Heart left ventricle (tissue), 16 donors: Measurements from ENCODE around the gene RAVER2. TPM values are rescaled to one million over a fixed set of nuclear protein-coding genes. Genes with fewer than 3 reads are reported as not detected.
"Not testable (repeated sequence)": the region's sequence is repeated elsewhere in the genome, so short reads cannot be mapped to it uniquely, and the experiment has no call there.

ENCODE experiments used
- ATAC-seq, 4 donors: fragments of 200-7000 bp; cut with Tn5 transposase; one replicate each; pipeline ENCODE4 v1.9.1; 2020 to 2022; ENCODE audit warnings: moderate library complexity in 4 of 4, mild to moderate bottlenecking in 3 of 4, moderate number of reproducible peaks in 1 of 4
- DNase-seq, 5 donors: peaks; one replicate each; pipeline ENCODE4 v3.0.0-alpha.2; 2020
- H3K27ac ChIP-seq, 12 donors: fragments of 200-600 bp; sonication (generic) in 4 of 12; one replicate each; pipeline versions ENCODE4 v1.5.0 to v1.8.0; 2016 to 2022; ENCODE audit warnings: mild to moderate bottlenecking in 2 of 12
- H3K27me3 ChIP-seq, 9 donors: fragments of 200-600 bp; sonication (generic) in 2 of 9; one replicate each; pipeline versions ENCODE4 v1.5.1 to v1.8.0; 2016 to 2022; ENCODE audit warnings: mild to moderate bottlenecking in 3 of 9
- H3K36me3 ChIP-seq, 9 donors: fragments of 200-600 bp; sonication (generic) in 2 of 9; one replicate each; pipeline versions ENCODE4 v1.5.0 to v1.8.0; 2018 to 2022; ENCODE audit warnings: mild to moderate bottlenecking in 2 of 9
- H3K4me1 ChIP-seq, 12 donors: fragments of 200-600 bp; sonication (generic) in 4 of 12; one replicate each; pipeline versions ENCODE4 v1.5.0 to v1.8.0; 2016 to 2022; ENCODE audit warnings: mild to moderate bottlenecking in 3 of 12
- H3K4me3 ChIP-seq, 12 donors: fragments of 200-600 bp; sonication (generic) in 4 of 12; one replicate each; pipeline versions ENCODE4 v1.5.0 to v1.8.0; 2017 to 2022; ENCODE audit warnings: mild to moderate bottlenecking in 9 of 12, moderate library complexity in 4 of 12
- H3K9me3 ChIP-seq, 12 donors: fragments of 200-600 bp; sonication (generic) in 4 of 12; one replicate each; pipeline versions ENCODE4 v1.5.0 to v1.8.0; 2016 to 2022; ENCODE audit warnings: mild to moderate bottlenecking in 1 of 12
- CTCF ChIP-seq, 12 donors: fragments of 200-600 bp; sonication (generic) in 4 of 12; IDR thresholded peaks; one replicate each; pipeline versions ENCODE4 v1.5.0 to v1.8.0; 2018 to 2022; ENCODE audit warnings: antibody characterized with exemption in 12 of 12, mild to moderate bottlenecking in 5 of 12
- POLR2A ChIP-seq, 2 donors: fragments of 450-650 bp; IDR thresholded peaks; one replicate each; pipeline ENCODE4 v1.6.1; 2017; ENCODE audit warnings: antibody characterized with exemption in 2 of 2, mild to moderate bottlenecking in 2 of 2, moderate library complexity in 2 of 2
- WGBS, 4 donors: extraction: QIAGEN DNeasy Blood & Tissue Kit in 2 of 4; methylation state at CpG; one replicate each; pipeline versions ENCODE4 v1.1.5 to v1.1.7; 2013 to 2018; 5-methylcytosine and 5-hydroxymethylcytosine counted together
- intact Hi-C, 10 donors: fragments of 100-400 bp; cut with DNase I; formaldehyde crosslinking; loops; one replicate each; pipeline versions ENCODE4 v1.11.1 to v1.14.2; 2022
- polyA plus RNA-seq, 2 donors: library from polyadenylated mRNA; stranded (reverse); fragments of 200-250 nt; gene quantifications; one replicate each; pipeline ENCODE4 v1.2.3, GENCODE V29; 2013
- total RNA-seq, 9 donors: library from RNA; depleted of rRNA in 2 of 9; stranded (reverse); fragments of >200 nt in 2 of 9; fragmentation: NEBNext Ultra II Directional in 3 of 9; extraction: Animal tissue kit (Norgen Biotek cat#: 25700) in 3 of 9; gene quantifications; one replicate each; pipeline versions ENCODE4 v1.1.0 to v1.2.4, GENCODE V29; 2016 to 2023
- donor health status: ischemic (EF 13 %, LVEDD 7.1; RV severe dilation, severe dysfunction).
- donor health status: healthy with polysubstance abuse.
- donor health status: DM: no; HTN: yes; CAD: no.
- donor health status: DM: no; HTN: no; CAD: no.
- donor health status: ischemic (EF 25% LVEDD 6.9; RV normal size, moderate dysfunction).
- donor health status: ischemic (EF 25% LVEDD 5.7; RV mildly dilated, moderate dysfunction).
- donor health status: healthy.
- donor health status: DM: yes; HTN: yes; CAD: no.
- donor health status: ischemic (EF 35%, LVEDD 5.7; RV mildly dilated, moderate dysfunction).
- donor health status: nonischemic (EF 11% LVEDD 7.7; RV severe dilation, severe dysfunction).
- donor health status: DM: yes; HTN: yes; CAD: no.
- donor health status: PGD.
- donor health status: ischemic (EF 29% LVEDD 5.4; RV normal size, mild dysfunction).
- donor health status: nonischemic (EF 23%, LVEDD 6.1; RV moderate dilation, normal function).

Gene RAVER2
- total and polyA plus RNA-seq, 11 donors, result 6.3 to 25.8 (median 18.6) TPM

- intact Hi-C loops, result no loop called here
- Histone ChIP-seq H3K27me3 (peaks cover 0 to 3% (median 0%) of the 10 kb centered on the region in 9 donors), H3K36me3 (no peaks in the 10 kb centered on the region), H3K9me3 (no peaks in the 10 kb centered on the region), H3K4me1 (no peaks in the 10 kb centered on the region), H3K27ac (no peak overlapping the region), H3K4me3 (no peak overlapping the region)
- no peak for ATAC-seq
- no peak for DNase-seq
- TF ChIP-seq CTCF (IDR thresholded peaks at IDR 0.05), result no peak
- no peak for TF ChIP-seq POLR2A (IDR thresholded peaks at IDR 0.05)
- 87 to 95% (median 93%) methylated on average over 1 of the region's 1 CpG for WGBS, 4 donors
Measured at GRCh38 chr1:64727861-64728260, 17.0 kb upstream of the RAVER2 start.

DNA sequence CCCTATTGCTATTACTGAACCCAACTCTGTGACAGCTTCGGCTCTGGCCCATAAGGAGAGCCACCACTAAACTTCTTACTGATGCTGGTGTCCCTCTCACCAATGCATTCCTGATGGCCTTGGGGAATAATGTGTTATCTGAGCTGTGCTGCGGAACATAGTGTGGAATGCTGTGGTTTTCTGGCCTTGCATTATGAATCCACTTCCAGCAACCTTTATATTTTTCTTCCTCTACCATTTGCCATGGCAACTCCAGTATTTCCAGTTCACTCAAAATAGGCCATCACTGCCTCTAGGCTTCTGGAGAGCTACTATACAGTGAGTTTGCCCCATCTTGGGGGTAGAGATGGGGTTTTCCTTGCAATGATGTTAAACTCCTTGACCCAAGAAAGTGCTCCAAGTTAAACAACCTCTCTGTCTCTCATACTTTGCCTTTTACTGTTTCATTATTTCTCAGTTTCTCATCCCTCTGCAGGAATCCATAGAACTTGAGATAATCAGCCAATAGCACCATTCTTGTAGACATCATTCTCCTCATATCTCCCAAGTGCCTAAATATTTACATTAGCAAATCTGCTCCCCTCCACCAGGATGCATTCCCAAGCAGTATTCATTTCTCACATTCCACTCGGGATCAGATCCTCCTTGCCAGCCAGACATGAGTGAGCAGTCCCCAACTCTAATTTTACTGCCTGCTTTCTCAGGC, 11.1 kb upstream of the RAVER2 start:
- WGBS, 4 donors, result 73 to 87% (median 78%) methylated on average over 2 to 3 of the region's 3 CpGs
- DNase-seq, result no peak
- H3K4me1 ChIP-seq, result no peaks in the 10 kb centered on the region

DNA sequence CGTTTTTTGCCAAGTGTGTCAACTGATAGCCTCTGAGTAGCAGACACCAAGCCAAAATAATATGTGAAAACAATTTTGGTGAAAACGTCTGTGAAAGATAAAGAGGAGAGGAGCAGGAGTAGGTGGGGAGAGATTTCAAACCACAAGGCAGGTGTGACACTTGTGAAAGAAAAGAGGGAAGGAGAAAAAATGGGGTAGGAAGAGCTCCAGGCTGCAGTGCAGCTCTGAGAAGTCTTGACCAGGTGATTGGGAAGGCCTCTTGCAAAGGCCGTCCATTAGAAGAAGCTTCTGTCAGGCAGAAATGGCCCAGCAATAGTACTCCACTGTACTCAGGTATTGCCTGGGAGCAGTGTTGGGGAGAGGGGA, 10.6 kb upstream of the RAVER2 start:
- TF ChIP-seq POLR2A (IDR thresholded peaks at IDR 0.05) (no peak), CTCF (IDR thresholded peaks at IDR 0.05) (no peak)
- no peaks in the 10 kb centered on the region for H3K27me3 ChIP-seq
- no peaks in the 10 kb centered on the region for H3K4me1 ChIP-seq
- no peaks in the 10 kb centered on the region for H3K36me3 ChIP-seq
- no peak for ATAC-seq
- H3K4me3 ChIP-seq, result no peak overlapping the region
- intact Hi-C loops, result no loop called here
- no peak overlapping the region for H3K27ac ChIP-seq
- no peak for DNase-seq
- no peaks in the 10 kb centered on the region for H3K9me3 ChIP-seq
- WGBS, 4 donors, result 64 to 72% (median 69%) methylated on average over 3 of the region's 3 CpGs

More for the DNA sequence above, 11.1 kb upstream of the RAVER2 start:
- no peak for TF ChIP-seq POLR2A (IDR thresholded peaks at IDR 0.05)
- TF ChIP-seq CTCF (IDR thresholded peaks at IDR 0.05), result no peak
- no peaks in the 10 kb centered on the region for H3K36me3 ChIP-seq
- no peaks in the 10 kb centered on the region for H3K27me3 ChIP-seq
- no peak overlapping the region for H3K4me3 ChIP-seq
- no peak for ATAC-seq
- H3K27ac ChIP-seq, result no peak overlapping the region
- H3K9me3 ChIP-seq, result no peaks in the 10 kb centered on the region
- intact Hi-C loops, result no loop called here

DNA sequence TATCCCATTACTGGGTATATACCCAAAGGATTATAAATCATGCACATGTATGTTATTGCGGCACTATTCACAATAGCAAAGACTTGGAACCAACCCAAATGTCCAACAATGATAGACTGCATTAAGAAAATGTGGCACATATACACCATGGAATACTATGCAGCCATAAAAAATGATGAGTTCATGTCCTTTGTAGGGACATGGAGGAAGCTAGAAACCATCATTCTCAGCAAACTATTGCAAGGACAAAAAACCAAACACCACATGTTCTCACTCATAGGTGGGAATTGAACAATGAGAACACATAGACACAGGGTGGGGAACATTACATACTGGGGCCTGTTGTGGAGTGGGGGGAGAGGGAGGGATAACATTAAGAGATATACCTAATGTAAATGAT, 4.2 kb upstream of the RAVER2 start:
- not testable (repeated sequence) for H3K4me1 ChIP-seq, H3K27me3 ChIP-seq, H3K4me3 ChIP-seq, ATAC-seq, H3K27ac ChIP-seq, DNase-seq, H3K36me3 ChIP-seq, H3K9me3 ChIP-seq
- intact Hi-C loops, result loop anchor here in 5 of 10 donors (5.0 to 10.0 kb wide), 3 partner anchors 53 to 82 kb away; no protein-coding TSS in a partner anchor
- WGBS, 4 donors, result 94 to 100% (median 99%) methylated on average over 1 of the region's 1 CpG
